ENCODE measurements around the gene OR5C1.

The OR5C1 gene

DNA sequence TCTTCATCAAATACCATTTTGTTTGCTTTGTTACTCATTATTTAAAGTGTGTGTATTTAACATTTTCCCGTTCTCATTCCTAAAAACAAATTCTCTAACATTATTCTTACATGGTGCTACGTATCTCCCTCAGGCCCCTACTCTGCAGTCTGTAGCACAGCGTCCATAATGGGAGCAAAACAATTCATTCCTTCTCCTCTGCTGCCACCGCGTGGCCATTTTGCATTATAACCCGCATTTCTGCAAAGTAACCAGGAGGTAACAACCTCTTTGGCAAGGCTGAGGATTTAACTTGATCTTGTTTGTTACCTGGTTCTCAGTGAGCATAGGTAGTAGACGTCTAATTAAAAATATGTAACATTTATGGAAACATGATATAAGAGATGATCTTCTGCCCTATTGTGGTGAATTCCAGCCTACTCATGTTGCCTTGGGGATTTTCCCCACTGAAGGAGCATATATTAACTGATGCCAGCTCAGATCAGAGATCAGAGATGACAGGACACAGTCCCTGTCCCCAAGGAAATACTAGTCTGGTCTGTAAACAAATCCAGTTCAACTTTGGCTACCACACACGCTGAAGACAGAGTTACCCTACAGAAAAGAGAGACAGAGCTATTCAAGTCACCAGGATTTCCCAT lies 21.7 kb downstream of the OR5C1 start:
- H3K4me3 ChIP-seq (ENCODE audit: low read depth, low read length): no peak overlapping the region
- TF ChIP-seq CTCF (IDR thresholded peaks at IDR 0.05; ENCODE audit: borderline replicate concordance, insufficient read depth, low read depth, low read length): peak; percentile 31; the same call in 1 of the 2 replicates

- no peak overlapping the region for H3K4me3 ChIP-seq (ENCODE audit: low read depth, low read length)
- TF ChIP-seq CTCF (IDR thresholded peaks at IDR 0.05; ENCODE audit: borderline replicate concordance, insufficient read depth, low read depth, low read length): no peak
Measured at GRCh38 chr9:122812736-122813135, 24.0 kb downstream of the OR5C1 start.

DNA sequence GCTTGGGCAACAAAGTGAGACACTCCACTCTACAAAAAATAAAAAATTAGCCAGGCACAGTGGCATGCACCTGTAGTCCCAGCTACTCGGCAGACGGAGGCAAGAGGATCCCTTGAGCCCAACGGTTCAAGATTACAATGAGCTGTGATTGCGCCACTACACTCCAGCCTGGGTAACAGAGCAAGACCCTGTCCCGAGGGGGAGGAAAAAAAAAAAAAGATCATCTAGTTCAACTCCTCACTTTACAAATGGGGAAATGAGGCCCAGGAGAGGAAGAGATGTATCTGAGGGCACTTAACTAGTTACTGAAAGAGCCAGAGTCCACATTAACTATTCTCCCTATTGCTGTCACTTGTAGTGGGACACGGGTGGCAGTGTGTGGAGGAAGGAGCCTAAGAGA lies 25.8 kb downstream of the OR5C1 start:
- TF ChIP-seq CTCF (IDR thresholded peaks at IDR 0.05; ENCODE audit: borderline replicate concordance, insufficient read depth, low read depth, low read length): no peak
- H3K4me3 ChIP-seq (ENCODE audit: low read depth, low read length): no peak overlapping the region

GRCh38 chr9:122815544-122815943 lies 26.8 kb downstream of the OR5C1 start:
- no peak for TF ChIP-seq CTCF (IDR thresholded peaks at IDR 0.05; ENCODE audit: borderline replicate concordance, insufficient read depth, low read depth, low read length)
- no peak overlapping the region for H3K4me3 ChIP-seq (ENCODE audit: low read depth, low read length)

- no peak for TF ChIP-seq CTCF (IDR thresholded peaks at IDR 0.05; ENCODE audit: borderline replicate concordance, insufficient read depth, low read depth, low read length)
- no peak overlapping the region for H3K4me3 ChIP-seq (ENCODE audit: low read depth, low read length)
Measured at GRCh38 chr9:122816163-122816867, 27.6 kb downstream of the OR5C1 start.

GRCh38 chr9:122819326-122819725 lies 30.6 kb downstream of the OR5C1 start:
- no peak overlapping the region for H3K4me3 ChIP-seq (ENCODE audit: low read depth, low read length)
- TF ChIP-seq CTCF (IDR thresholded peaks at IDR 0.05; ENCODE audit: borderline replicate concordance, insufficient read depth, low read depth, low read length): no peak

Measured in GM12875 (cell line).